Stomach (tissue), 4 donors: Measurements from ENCODE around the gene CHI3L1.

ENCODE experiments used
- POLR2AphosphoS5 ChIP-seq, 3 donors: sonication (generic); formaldehyde crosslinking; IDR thresholded peaks; one replicate each; pipeline ENCODE4 v1.6.1; 2016; ENCODE audit warnings: antibody characterized with exemption in 3 of 3
- TF ChIP-seq, protein P1 (sequence below), 7 experiments: fragments of 450-650 bp in 4 of 7; fragments of 200-600 bp in 3 of 7; sonication (generic) in 3 of 7; IDR thresholded peaks; one replicate each; pipeline ENCODE4 v1.5.1; 2016 to 2019; ENCODE audit warnings: antibody characterized with exemption in 7 of 7, control low read depth in 2 of 7, mild to moderate bottlenecking in 1 of 7

DNA sequence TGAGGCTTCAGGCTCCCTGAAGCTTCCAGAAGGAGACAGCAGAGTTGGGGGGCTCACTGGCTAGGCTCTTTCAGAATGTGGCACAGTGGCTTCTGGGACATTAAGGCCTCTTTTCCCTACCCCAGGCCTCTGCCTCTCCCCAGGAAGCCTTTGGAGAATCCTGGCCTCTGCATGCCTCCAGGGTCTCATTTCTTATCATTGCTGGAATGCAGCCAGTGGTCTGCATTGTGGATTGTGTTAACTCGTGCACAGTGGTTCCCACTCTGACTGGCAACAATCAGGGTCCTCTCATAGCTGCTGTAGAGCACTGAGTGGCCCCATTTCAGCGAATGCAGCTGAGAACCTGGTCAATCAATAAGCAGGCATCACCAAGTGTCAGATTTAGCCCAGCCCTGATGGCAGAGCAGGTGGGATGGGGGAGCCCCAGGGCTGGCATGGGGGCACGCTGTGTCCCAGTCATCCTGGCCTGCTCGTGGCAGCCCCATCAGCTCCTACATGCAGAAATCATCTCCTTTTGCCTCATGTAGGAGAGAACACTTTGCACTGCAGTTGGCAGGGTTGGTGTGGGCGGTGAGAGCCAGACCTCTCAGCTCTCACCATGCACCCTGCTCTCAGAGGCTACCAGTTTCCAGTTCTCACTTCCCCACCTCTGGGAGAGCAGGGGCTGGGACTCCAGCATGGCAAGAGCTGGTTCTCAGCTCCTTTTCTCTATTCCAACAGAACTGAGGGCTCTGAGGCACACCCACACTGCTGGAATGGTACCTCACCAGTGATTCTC is 45.6 kb downstream of the CHI3L1 start:
- TF ChIP-seq, protein P1, sequence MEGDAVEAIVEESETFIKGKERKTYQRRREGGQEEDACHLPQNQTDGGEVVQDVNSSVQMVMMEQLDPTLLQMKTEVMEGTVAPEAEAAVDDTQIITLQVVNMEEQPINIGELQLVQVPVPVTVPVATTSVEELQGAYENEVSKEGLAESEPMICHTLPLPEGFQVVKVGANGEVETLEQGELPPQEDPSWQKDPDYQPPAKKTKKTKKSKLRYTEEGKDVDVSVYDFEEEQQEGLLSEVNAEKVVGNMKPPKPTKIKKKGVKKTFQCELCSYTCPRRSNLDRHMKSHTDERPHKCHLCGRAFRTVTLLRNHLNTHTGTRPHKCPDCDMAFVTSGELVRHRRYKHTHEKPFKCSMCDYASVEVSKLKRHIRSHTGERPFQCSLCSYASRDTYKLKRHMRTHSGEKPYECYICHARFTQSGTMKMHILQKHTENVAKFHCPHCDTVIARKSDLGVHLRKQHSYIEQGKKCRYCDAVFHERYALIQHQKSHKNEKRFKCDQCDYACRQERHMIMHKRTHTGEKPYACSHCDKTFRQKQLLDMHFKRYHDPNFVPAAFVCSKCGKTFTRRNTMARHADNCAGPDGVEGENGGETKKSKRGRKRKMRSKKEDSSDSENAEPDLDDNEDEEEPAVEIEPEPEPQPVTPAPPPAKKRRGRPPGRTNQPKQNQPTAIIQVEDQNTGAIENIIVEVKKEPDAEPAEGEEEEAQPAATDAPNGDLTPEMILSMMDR (IDR thresholded peaks at IDR 0.05): no peak
- no peak for TF ChIP-seq POLR2AphosphoS5 (IDR thresholded peaks at IDR 0.05)
